Tibial nerve (tissue), 4 donors: ENCODE results near the gene LRBA.

Experiments
- EP300 ChIP-seq, 2 donors: sonication (generic); formaldehyde crosslinking; IDR thresholded peaks; one replicate each; pipeline ENCODE4 v1.6.1; 2017; ENCODE audit warnings: antibody characterized with exemption in 2 of 2, mild to moderate bottlenecking in 1 of 2
- TF ChIP-seq, protein P1 (sequence below), 5 experiments: fragments of 200-600 bp in 3 of 5; fragments of 450-650 bp in 2 of 5; sonication (generic) in 3 of 5; IDR thresholded peaks; one replicate each; pipeline ENCODE4 v1.5.1; 2016 to 2019; ENCODE audit warnings: antibody characterized with exemption in 5 of 5, mild to moderate bottlenecking in 3 of 5, moderate library complexity in 2 of 5

GRCh38 chr4:150253416-150253815 lies 761.7 kb downstream of the LRBA start:
- TF ChIP-seq, protein P1, sequence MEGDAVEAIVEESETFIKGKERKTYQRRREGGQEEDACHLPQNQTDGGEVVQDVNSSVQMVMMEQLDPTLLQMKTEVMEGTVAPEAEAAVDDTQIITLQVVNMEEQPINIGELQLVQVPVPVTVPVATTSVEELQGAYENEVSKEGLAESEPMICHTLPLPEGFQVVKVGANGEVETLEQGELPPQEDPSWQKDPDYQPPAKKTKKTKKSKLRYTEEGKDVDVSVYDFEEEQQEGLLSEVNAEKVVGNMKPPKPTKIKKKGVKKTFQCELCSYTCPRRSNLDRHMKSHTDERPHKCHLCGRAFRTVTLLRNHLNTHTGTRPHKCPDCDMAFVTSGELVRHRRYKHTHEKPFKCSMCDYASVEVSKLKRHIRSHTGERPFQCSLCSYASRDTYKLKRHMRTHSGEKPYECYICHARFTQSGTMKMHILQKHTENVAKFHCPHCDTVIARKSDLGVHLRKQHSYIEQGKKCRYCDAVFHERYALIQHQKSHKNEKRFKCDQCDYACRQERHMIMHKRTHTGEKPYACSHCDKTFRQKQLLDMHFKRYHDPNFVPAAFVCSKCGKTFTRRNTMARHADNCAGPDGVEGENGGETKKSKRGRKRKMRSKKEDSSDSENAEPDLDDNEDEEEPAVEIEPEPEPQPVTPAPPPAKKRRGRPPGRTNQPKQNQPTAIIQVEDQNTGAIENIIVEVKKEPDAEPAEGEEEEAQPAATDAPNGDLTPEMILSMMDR (IDR thresholded peaks at IDR 0.05), result no peak
- TF ChIP-seq EP300 (IDR thresholded peaks at IDR 0.05), result no peak
